K562 (cell line): Measurements from ENCODE around the gene TRIM40. TPM values are rescaled to one million over a fixed set of nuclear protein-coding genes. Genes with fewer than 3 reads are reported as not detected.

ENCODE experiments used
- ATAC-seq: fragments of 200-7000 bp; cut with Tn5 transposase; 3 replicates; pipeline ENCODE4 v1.9.1; 2020; ENCODE audit warnings: moderate library complexity
- BruUV-seq: library from RNA; stranded (reverse); fragments of 400-500 nt; replicated peaks from 2 replicates; lab custom pipeline; 2021; lab: Mats Ljungman, UMichigan
- CTCF ChIA-PET: fragments of 300-600 bp; formaldehyde crosslinking; extraction: SDS; loops from one replicate; lab custom pipeline; 2021; ENCODE audit warnings: low intra/inter-chr PET ratio; lab: Yijun Ruan, JAX
- POLR2A ChIA-PET: fragments of 300-600, 350-650 bp; sonication (Branson Sonifier 250); formaldehyde crosslinking; extraction: SDS; loops from one replicate; lab custom pipeline; 2021; ENCODE audit warnings: antibody characterized with exemption, inconsistent platforms; lab: Yijun Ruan, JAX
- DNase-seq, 4 experiments: peaks; one replicate each; pipeline versions ENCODE4 v3.0.0 to v3.0.0-alpha.2; 2011 to 2018; ENCODE audit warnings: low spot score in 3 of 4, mixed read lengths in 3 of 4; ENCODE audit errors: extremely low read depth in 1 of 4
- FAIRE-seq: peaks from 2 replicates; lab custom pipeline; 2011; peaks lifted over from hg19 to GRCh38; lab: Jason Lieb, UNC
- H2AFZ ChIP-seq: 2 replicates; pipeline ENCODE4 v1.6.0; 2011; ENCODE audit warnings: low read depth, low read length, control low read depth, inconsistent platforms
- H3K27ac ChIP-seq: fragments of 200-600 bp; 3 replicates; pipeline ENCODE4 v1.8.0; 2011; ENCODE audit warnings: low read depth, mild to moderate bottlenecking, control low read depth, inconsistent platforms, low read length, moderate library complexity, mixed read lengths; ENCODE audit errors: extremely low read depth
- H3K27me3 ChIP-seq, 2 experiments: fragments of 300-600 bp in 1 of 2; 2 replicates in 1 of 2; 3 replicates in 1 of 2; pipeline versions ENCODE4 v1.6.0 to v1.8.0; 2011; ENCODE audit warnings: inconsistent platforms in 2 of 2, low read length in 2 of 2, mild to moderate bottlenecking in 1 of 2, mixed read lengths in 1 of 2, moderate library complexity in 1 of 2; ENCODE audit not compliant: control insufficient read depth in 2 of 2, insufficient read depth in 2 of 2
- H3K36me3 ChIP-seq: fragments of 300-600 bp; 3 replicates; pipeline ENCODE4 v1.8.0; 2011; ENCODE audit warnings: mild to moderate bottlenecking, low read length, inconsistent platforms; ENCODE audit not compliant: control insufficient read depth, insufficient read depth
- H3K4me1 ChIP-seq, 2 experiments: fragments of 200-600 bp in 1 of 2; replicated peaks in 1 of 2; 2 replicates in 1 of 2; 3 replicates in 1 of 2; pipeline versions ENCODE4 v1.5.1 to v1.8.0; 2011; ENCODE audit warnings: inconsistent platforms in 2 of 2, low read length in 2 of 2, mild to moderate bottlenecking in 1 of 2, mixed read lengths in 1 of 2, moderate library complexity in 1 of 2; ENCODE audit not compliant: control insufficient read depth in 2 of 2, insufficient read depth in 2 of 2
- H3K4me2 ChIP-seq: 2 replicates; pipeline ENCODE4 v1.6.1; 2011; ENCODE audit warnings: low read length, control low read depth, inconsistent platforms, mixed read lengths; ENCODE audit not compliant: insufficient read depth
- H3K4me3 ChIP-seq: fragments of 200-600 bp; sonication (generic), shearing (Covaris generic); 2 replicates; pipeline ENCODE4 v1.5.1; 2016; ENCODE audit warnings: control low read depth, inconsistent platforms
- H3K79me2 ChIP-seq: fragments of 200-600 bp; 3 replicates; pipeline ENCODE4 v1.8.0; 2011; ENCODE audit warnings: low read length, inconsistent platforms; ENCODE audit not compliant: control insufficient read depth, insufficient read depth
- H3K9ac ChIP-seq, 2 experiments: 2 replicates each; pipeline versions ENCODE4 v1.6.0 to v1.6.1; 2011; ENCODE audit warnings: low read depth in 2 of 2, low read length in 2 of 2, control low read depth in 1 of 2, inconsistent platforms in 1 of 2, mild to moderate bottlenecking in 1 of 2, mixed read lengths in 1 of 2; ENCODE audit not compliant: insufficient read depth in 1 of 2
- H3K9me1 ChIP-seq: one replicate; pipeline ENCODE4 v1.6.0; 2011; ENCODE audit warnings: inconsistent platforms, mild to moderate bottlenecking, low read length, moderate library complexity; ENCODE audit not compliant: control insufficient read depth, insufficient read depth
- H3K9me3 ChIP-seq: replicated peaks from 2 replicates; pipeline ENCODE4 v1.5.1; 2011; ENCODE audit warnings: low read depth, low read length, inconsistent platforms; ENCODE audit not compliant: control insufficient read depth, insufficient read depth
- H4K20me1 ChIP-seq: replicated peaks from 2 replicates; pipeline ENCODE4 v1.6.1; 2011; ENCODE audit warnings: low read length, inconsistent platforms, mixed read lengths; ENCODE audit not compliant: control insufficient read depth, insufficient read depth
- CBX1 ChIP-seq: sonication (generic); IDR thresholded peaks from 2 replicates; pipeline ENCODE4 v1.6.1; 2016; ENCODE audit warnings: antibody characterized with exemption, low read depth, mild to moderate bottlenecking
- CLOCK ChIP-seq: fragments of 250-450 bp; sonication (Bioruptor Pico); IDR thresholded peaks from 2 replicates; pipeline ENCODE4 v1.4.0; 2020; ENCODE audit warnings: mild to moderate bottlenecking, moderate library complexity, borderline replicate concordance
- ETS1 ChIP-seq: conservative IDR thresholded peaks from 2 replicates; pipeline ENCODE4 v1.6.1; 2011; ENCODE audit warnings: low read depth, mild to moderate bottlenecking, low read length; ENCODE audit not compliant: control insufficient read depth
- TCF3 ChIP-seq: sonication (generic); formaldehyde crosslinking; IDR thresholded peaks from 2 replicates; pipeline ENCODE4 v1.4.0; 2020; ENCODE audit warnings: mild to moderate bottlenecking, missing genetic modification reagents
- TCF7 ChIP-seq: sonication (generic); IDR thresholded peaks from 2 replicates; pipeline ENCODE4 v1.6.1; 2016; ENCODE audit warnings: antibody characterized with exemption, borderline replicate concordance
- WGBS: fragments of 100-300 bp; shearing (Covaris generic); methylation state at CpG from one replicate; pipeline ENCODE4 v1.1.6; 2016; ENCODE audit warnings: low coverage, mixed read lengths; ENCODE audit not compliant: insufficient coverage; ENCODE audit errors: missing lambda C conversion rate; 5-methylcytosine and 5-hydroxymethylcytosine counted together
- in situ Hi-C: fragments of 300-500 bp; cut with MboI; formaldehyde crosslinking; loops from 4 replicates; pipeline ENCODE4 v1.15.0; 2018; ENCODE audit warnings: inconsistent platforms, mixed read lengths
- intact Hi-C: fragments of 100-400 bp; cut with micrococcal nuclease; formaldehyde crosslinking; loops from 2 replicates; pipeline ENCODE4 v1.14.2; 2022
- polyA plus RNA-seq, 8 experiments: library from polyadenylated mRNA; depleted of rRNA in 4 of 8; stranded (reverse) in 5 of 8; unstranded in 3 of 8; fragments of >200 nt; fragmentation: Nextera tagmentation in 2 of 8; fragmentation: Illumina TruSeq in 1 of 8; extraction: Ambion mirVana in 2 of 8; extraction: Trizol in 1 of 8; gene quantifications; 2 replicates each; pipeline versions ENCODE4 v1.2.1 to v1.2.3, GENCODE V29; 2011 to 2014; ENCODE audit warnings: inconsistent platforms in 1 of 8, missing spikeins in 1 of 8
- total RNA-seq, 7 experiments: library from RNA; depleted of rRNA in 6 of 7; stranded (reverse); fragments of >200 nt in 6 of 7; fragmentation: Illumina TruSeq in 2 of 7; extraction: Trizol in 2 of 7; gene quantifications; 2 replicates each; pipeline versions ENCODE4 v1.2.1 to v1.2.3, GENCODE V29; 2011 to 2021; ENCODE audit warnings: low replicate concordance in 1 of 7

Gene TRIM40
- total and polyA plus RNA-seq, 9 of the 15 experiments (the other 6 are each of a cell fraction or from before 2014, with no cell fraction given): 0.04 to 0.08 TPM; not detected in 7

GRCh38 chr6:30087876-30088275 is 48.1 kb upstream of the TRIM40 start:
- Histone ChIP-seq H3K36me3 (no peaks in the 10 kb centered on the region), H3K4me2 (no peak overlapping the region), H4K20me1 (no peaks in the 10 kb centered on the region), H2AFZ (no peak overlapping the region), H3K27ac (no peak overlapping the region)
- no peak for FAIRE-seq
- TF ChIP-seq ETS1: no peak
- TF ChIP-seq CLOCK (CRISPR knock-in tag): no peak
- TF ChIP-seq TCF3 (CRISPR knock-in tag): no peak
- no peak for TF ChIP-seq CBX1
- no peak for TF ChIP-seq TCF7
- TF ChIP-seq, all 486 proteins: peak for 0
- no peak overlapping the region for H3K4me3 ChIP-seq
- in situ Hi-C loops: no loop called here
- ATAC-seq (no peak), DNase-seq (no peak)
- no peaks in the 10 kb centered on the region for H3K9me1 ChIP-seq
- intact Hi-C loops: no loop called here
- POLR2A ChIA-PET: interaction anchor here (0.8 to 1.2 kb wide), 3 partner anchors 9 to 27 kb away, joined by 3 to 4 read pairs (median 3); partner anchors contain the start of genes POLR1H and PPP1R11
- H3K9me3 ChIP-seq: no peaks in the 10 kb centered on the region
- no peaks in the 10 kb centered on the region for H3K79me2 ChIP-seq
- peaks cover 15 to 23% of the 10 kb centered on the region in 2 experiments; a peak in 4 of 5 replicates for H3K27me3 ChIP-seq
- H3K9ac ChIP-seq: no peak overlapping the region
- BruUV-seq: no TSS peak
- H3K4me1 ChIP-seq: no peaks in the 10 kb centered on the region; a peak in 1 of 5 replicates
- WGBS: 5% methylated on average over 5 of the region's 5 CpGs
- CTCF ChIA-PET: no interaction called here
